Fibroblast of villous mesenchyme (primary cell): ENCODE results near the gene GTF2IRD1. TPM values are rescaled to one million over a fixed set of nuclear protein-coding genes. Genes with fewer than 3 reads are reported as not detected.

Source experiments
- DNase-seq: peaks from one replicate; pipeline ENCODE4 v3.0.0-alpha.2; 2010; ENCODE audit warnings: low read depth
- H3K4me3 ChIP-seq: 2 replicates; pipeline ENCODE4 v1.5.1; 2011; ENCODE audit warnings: low read depth, mild to moderate bottlenecking, low read length
- CTCF ChIP-seq: IDR thresholded peaks from 2 replicates; pipeline ENCODE4 v1.5.1; 2012; ENCODE audit warnings: low read depth, mild to moderate bottlenecking, low read length; ENCODE audit not compliant: insufficient read depth
- total RNA-seq: library from RNA; depleted of rRNA; stranded (reverse); fragments of >200 nt; gene quantifications from 2 replicates; pipeline ENCODE4 v1.2.3, GENCODE V29; 2012

GTF2IRD1 gene
- total RNA-seq, 1 donor: 13.4 TPM

- TF ChIP-seq CTCF: no peak
- H3K4me3 ChIP-seq: no peak overlapping the region
- no peak for DNase-seq
Observed at GRCh38 chr7:74567318-74567668, 113.6 kb downstream of the GTF2IRD1 start.

GRCh38 chr7:74568658-74569057 lies 115.0 kb downstream of the GTF2IRD1 start:
- TF ChIP-seq CTCF: no peak
- no peak overlapping the region for H3K4me3 ChIP-seq
- no peak for DNase-seq

GRCh38 chr7:74569501-74570075 lies 115.9 kb downstream of the GTF2IRD1 start:
- DNase-seq: no peak
- no peak for TF ChIP-seq CTCF
- no peak overlapping the region for H3K4me3 ChIP-seq

- H3K4me3 ChIP-seq: no peak overlapping the region
- DNase-seq: no peak
- TF ChIP-seq CTCF: no peak
Observed at GRCh38 chr7:74570533-74571156, 116.9 kb downstream of the GTF2IRD1 start.

GRCh38 chr7:74572301-74572979 lies 118.7 kb downstream of the GTF2IRD1 start:
- DNase-seq: no peak

GRCh38 chr7:74573512-74573911 lies 119.8 kb downstream of the GTF2IRD1 start:
- no peak for TF ChIP-seq CTCF
- no peak for DNase-seq
- H3K4me3 ChIP-seq: no peak overlapping the region

More at GRCh38 chr7:74572301-74572979, 118.7 kb downstream of the GTF2IRD1 start:
- no peak overlapping the region for H3K4me3 ChIP-seq
- no peak for TF ChIP-seq CTCF
